A673 (cell line): ENCODE results near the gene MOGAT2.

Experiments used
- EZH2 ChIP-seq: fragments of 200-600 bp; sonication (generic); IDR thresholded peaks from 2 replicates; pipeline ENCODE4 v1.6.1; 2017; ENCODE audit warnings: borderline replicate concordance, low read depth, mild to moderate bottlenecking, mixed read lengths, antibody characterized with exemption, low read length; ENCODE audit not compliant: poor library complexity, severe bottlenecking
- TF ChIP-seq, protein P1 (sequence below): fragments of 300-800, 200-600 bp; sonication (generic); conservative IDR thresholded peaks from 2 replicates; pipeline ENCODE4 v1.5.1; 2017; ENCODE audit warnings: low read depth, mild to moderate bottlenecking, antibody characterized with exemption, low read length, moderate library complexity, mixed read lengths

DNA sequence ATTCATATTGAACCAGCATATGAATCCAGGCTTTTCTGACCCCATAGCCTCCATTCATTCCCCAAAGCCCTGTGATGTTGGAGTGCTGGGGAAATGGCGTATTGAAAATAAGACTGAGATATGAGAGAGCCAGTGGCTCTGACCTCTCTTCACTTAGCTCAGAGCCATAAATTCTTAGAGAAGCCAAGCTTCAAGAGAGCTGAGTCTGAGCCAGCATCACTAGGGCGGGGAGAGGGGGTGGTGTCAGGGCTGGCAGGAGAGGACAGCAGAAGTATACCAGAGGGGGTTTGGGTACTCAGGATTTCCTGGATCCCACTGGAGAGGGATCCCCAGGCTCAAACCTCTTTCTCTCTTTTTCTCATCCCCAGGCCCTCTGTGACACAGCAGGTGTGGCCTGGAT, 16.7 kb upstream of the MOGAT2 start:
- TF ChIP-seq, protein P1, sequence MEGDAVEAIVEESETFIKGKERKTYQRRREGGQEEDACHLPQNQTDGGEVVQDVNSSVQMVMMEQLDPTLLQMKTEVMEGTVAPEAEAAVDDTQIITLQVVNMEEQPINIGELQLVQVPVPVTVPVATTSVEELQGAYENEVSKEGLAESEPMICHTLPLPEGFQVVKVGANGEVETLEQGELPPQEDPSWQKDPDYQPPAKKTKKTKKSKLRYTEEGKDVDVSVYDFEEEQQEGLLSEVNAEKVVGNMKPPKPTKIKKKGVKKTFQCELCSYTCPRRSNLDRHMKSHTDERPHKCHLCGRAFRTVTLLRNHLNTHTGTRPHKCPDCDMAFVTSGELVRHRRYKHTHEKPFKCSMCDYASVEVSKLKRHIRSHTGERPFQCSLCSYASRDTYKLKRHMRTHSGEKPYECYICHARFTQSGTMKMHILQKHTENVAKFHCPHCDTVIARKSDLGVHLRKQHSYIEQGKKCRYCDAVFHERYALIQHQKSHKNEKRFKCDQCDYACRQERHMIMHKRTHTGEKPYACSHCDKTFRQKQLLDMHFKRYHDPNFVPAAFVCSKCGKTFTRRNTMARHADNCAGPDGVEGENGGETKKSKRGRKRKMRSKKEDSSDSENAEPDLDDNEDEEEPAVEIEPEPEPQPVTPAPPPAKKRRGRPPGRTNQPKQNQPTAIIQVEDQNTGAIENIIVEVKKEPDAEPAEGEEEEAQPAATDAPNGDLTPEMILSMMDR, result no peak
- no peak for TF ChIP-seq EZH2
